Left forelimb (tissue), 1 donor: ENCODE results near the gene CCDC192.
"Not testable (repeated sequence)": the region's sequence is repeated elsewhere in the genome, so short reads cannot be mapped to it uniquely, and the experiment has no call there.

Source experiments
- DNase-seq: peaks from one replicate; pipeline ENCODE4 v3.0.0-alpha.2; 2018; ENCODE audit warnings: low spot score

CCDC192 gene

GRCh38 chr5:127847641-127848040 is 144.4 kb downstream of the CCDC192 start:
- not testable (repeated sequence) for DNase-seq

- DNase-seq: no peak
These were observed 144.9 kb downstream of the CCDC192 start for GRCh38 chr5:127848098-127848497.

GRCh38 chr5:127849408-127849807 is 146.2 kb downstream of the CCDC192 start:
- DNase-seq: no peak

- no peak for DNase-seq
These were observed 146.7 kb downstream of the CCDC192 start for GRCh38 chr5:127849891-127850290.

GRCh38 chr5:127851964-127852363 is 148.8 kb downstream of the CCDC192 start:
- DNase-seq: no peak

GRCh38 chr5:127854520-127854919 is 151.3 kb downstream of the CCDC192 start:
- no peak for DNase-seq

- DNase-seq: no peak
These were observed 153.1 kb downstream of the CCDC192 start for GRCh38 chr5:127856292-127856691.

GRCh38 chr5:127858116-127858784 is 155.1 kb downstream of the CCDC192 start:
- no peak for DNase-seq

- no peak for DNase-seq
These were observed 157.1 kb downstream of the CCDC192 start for GRCh38 chr5:127860291-127860690.

- no peak for DNase-seq
These were observed 160.0 kb downstream of the CCDC192 start for GRCh38 chr5:127863161-127863560.

- DNase-seq: no peak
These were observed 160.6 kb downstream of the CCDC192 start for GRCh38 chr5:127863610-127864395.

GRCh38 chr5:127864511-127864910 is 161.3 kb downstream of the CCDC192 start:
- no peak for DNase-seq

- no peak for DNase-seq
These were observed 162.1 kb downstream of the CCDC192 start for GRCh38 chr5:127865273-127865672.

- DNase-seq: no peak
These were observed 164.0 kb downstream of the CCDC192 start for GRCh38 chr5:127867022-127867783.

GRCh38 chr5:127870914-127871313 is 167.7 kb downstream of the CCDC192 start:
- DNase-seq: no peak

GRCh38 chr5:127871503-127872153 is 168.4 kb downstream of the CCDC192 start:
- no peak for DNase-seq

GRCh38 chr5:127872494-127872893 is 169.3 kb downstream of the CCDC192 start:
- no peak for DNase-seq

GRCh38 chr5:127875235-127876021 is 172.2 kb downstream of the CCDC192 start:
- DNase-seq: no peak

- no peak for DNase-seq
These were observed 173.2 kb downstream of the CCDC192 start for GRCh38 chr5:127876384-127876783.

GRCh38 chr5:127878174-127878750 is 175.1 kb downstream of the CCDC192 start:
- DNase-seq: no peak

- no peak for DNase-seq
These were observed 181.2 kb downstream of the CCDC192 start for GRCh38 chr5:127884416-127884815.
